Measurements from ENCODE around the gene DCAF5.

DNA sequence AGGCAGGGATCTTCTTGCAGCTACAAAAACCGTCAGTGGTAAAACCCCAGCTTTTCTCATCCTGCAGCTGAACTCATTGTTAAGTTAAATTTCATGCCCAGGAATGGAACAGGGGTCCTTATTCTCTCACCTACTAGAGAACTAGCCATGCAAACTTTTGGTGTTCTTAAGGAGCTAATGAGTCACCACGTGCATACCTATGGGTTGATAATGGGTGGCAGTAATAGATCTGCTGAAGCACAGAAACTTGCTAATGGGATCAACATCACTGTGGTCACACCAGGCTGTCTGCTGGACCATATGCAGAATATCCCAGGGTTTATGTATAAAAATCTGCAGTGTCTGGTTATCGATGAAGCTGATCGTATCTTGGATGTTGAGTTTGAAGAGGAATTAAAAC, 68.9 kb downstream of the DCAF5 start:
- TF ChIP-seq, protein P1, sequence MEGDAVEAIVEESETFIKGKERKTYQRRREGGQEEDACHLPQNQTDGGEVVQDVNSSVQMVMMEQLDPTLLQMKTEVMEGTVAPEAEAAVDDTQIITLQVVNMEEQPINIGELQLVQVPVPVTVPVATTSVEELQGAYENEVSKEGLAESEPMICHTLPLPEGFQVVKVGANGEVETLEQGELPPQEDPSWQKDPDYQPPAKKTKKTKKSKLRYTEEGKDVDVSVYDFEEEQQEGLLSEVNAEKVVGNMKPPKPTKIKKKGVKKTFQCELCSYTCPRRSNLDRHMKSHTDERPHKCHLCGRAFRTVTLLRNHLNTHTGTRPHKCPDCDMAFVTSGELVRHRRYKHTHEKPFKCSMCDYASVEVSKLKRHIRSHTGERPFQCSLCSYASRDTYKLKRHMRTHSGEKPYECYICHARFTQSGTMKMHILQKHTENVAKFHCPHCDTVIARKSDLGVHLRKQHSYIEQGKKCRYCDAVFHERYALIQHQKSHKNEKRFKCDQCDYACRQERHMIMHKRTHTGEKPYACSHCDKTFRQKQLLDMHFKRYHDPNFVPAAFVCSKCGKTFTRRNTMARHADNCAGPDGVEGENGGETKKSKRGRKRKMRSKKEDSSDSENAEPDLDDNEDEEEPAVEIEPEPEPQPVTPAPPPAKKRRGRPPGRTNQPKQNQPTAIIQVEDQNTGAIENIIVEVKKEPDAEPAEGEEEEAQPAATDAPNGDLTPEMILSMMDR (IDR thresholded peaks at IDR 0.05), result no peak
- no peak for TF ChIP-seq EP300 (IDR thresholded peaks at IDR 0.05)
